Gastrocnemius medialis (tissue), 4 donors: Measurements from ENCODE around the gene OR10H4.

ENCODE experiments used
- POLR2A ChIP-seq, 2 donors: fragments of 450-650 bp; IDR thresholded peaks; one replicate each; pipeline ENCODE4 v1.6.1; 2017; ENCODE audit warnings: antibody characterized with exemption in 2 of 2, mild to moderate bottlenecking in 2 of 2, moderate library complexity in 2 of 2
- TF ChIP-seq, protein P1 (sequence below), 5 experiments: fragments of 450-650 bp in 3 of 5; fragments of 200-600 bp in 2 of 5; sonication (generic) in 2 of 5; IDR thresholded peaks in 4 of 5; conservative IDR thresholded peaks in 1 of 5; 1 replicate in 4 of 5; 2 replicates in 1 of 5; pipeline ENCODE4 v1.5.1; 2016 to 2019; ENCODE audit warnings: antibody characterized with exemption in 5 of 5, mild to moderate bottlenecking in 3 of 5, moderate library complexity in 3 of 5

DNA sequence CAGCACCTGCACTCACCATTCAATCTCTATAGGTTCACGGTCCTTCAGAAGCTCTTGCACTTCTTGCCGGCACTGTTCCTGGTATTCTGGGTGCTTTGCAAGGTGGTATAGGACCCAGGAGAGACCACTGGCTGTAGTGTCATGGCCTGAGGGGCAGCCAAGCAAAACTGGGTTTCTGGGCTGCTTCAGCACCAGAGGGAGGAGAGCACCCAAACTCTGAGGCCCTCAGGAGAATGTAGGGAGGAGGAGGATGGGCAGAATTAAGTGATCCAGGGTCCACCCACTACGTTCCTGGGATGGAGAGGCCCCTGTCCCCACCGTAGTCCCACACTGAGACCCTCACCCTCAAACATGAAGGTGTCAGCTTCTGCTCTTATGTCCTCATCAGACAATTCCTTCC lies 26.8 kb upstream of the OR10H4 start:
- no peak for TF ChIP-seq POLR2A (IDR thresholded peaks at IDR 0.05)
- TF ChIP-seq, protein P1, sequence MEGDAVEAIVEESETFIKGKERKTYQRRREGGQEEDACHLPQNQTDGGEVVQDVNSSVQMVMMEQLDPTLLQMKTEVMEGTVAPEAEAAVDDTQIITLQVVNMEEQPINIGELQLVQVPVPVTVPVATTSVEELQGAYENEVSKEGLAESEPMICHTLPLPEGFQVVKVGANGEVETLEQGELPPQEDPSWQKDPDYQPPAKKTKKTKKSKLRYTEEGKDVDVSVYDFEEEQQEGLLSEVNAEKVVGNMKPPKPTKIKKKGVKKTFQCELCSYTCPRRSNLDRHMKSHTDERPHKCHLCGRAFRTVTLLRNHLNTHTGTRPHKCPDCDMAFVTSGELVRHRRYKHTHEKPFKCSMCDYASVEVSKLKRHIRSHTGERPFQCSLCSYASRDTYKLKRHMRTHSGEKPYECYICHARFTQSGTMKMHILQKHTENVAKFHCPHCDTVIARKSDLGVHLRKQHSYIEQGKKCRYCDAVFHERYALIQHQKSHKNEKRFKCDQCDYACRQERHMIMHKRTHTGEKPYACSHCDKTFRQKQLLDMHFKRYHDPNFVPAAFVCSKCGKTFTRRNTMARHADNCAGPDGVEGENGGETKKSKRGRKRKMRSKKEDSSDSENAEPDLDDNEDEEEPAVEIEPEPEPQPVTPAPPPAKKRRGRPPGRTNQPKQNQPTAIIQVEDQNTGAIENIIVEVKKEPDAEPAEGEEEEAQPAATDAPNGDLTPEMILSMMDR (IDR thresholded peaks at IDR 0.05 in 4 of 5, conservative IDR thresholded peaks at IDR 0.05 in 1 of 5), result no peak
